Calu3 (cell line): ENCODE measurements around the gene DPF3. TPM values are rescaled to one million over a fixed set of nuclear protein-coding genes. Genes with fewer than 3 reads are reported as not detected.

ENCODE experiments used
- BruUV-seq: library from RNA; stranded (reverse); fragments of 400-500 nt; replicated peaks from 2 replicates; lab custom pipeline; 2021; lab: Mats Ljungman, UMichigan
- CTCF ChIA-PET: fragments of 300-600 bp; sonication (Branson Sonifier 250); formaldehyde crosslinking; loops from one replicate; lab custom pipeline; 2022; ENCODE audit warnings: antibody characterized with exemption; lab: Charles Lee
- DNase-seq: peaks from one replicate; pipeline ENCODE4 v3.0.0; 2022
- H3K27ac Mint-ChIP-seq: one replicate; pipeline ENCODE4 v1.8.0; 2022; ENCODE audit warnings: mixed read lengths; ENCODE audit not compliant: unreplicated experiment
- H3K27me3 Mint-ChIP-seq: one replicate; pipeline ENCODE4 v1.8.0; 2022; ENCODE audit warnings: mixed read lengths; ENCODE audit not compliant: unreplicated experiment
- H3K36me3 Mint-ChIP-seq: one replicate; pipeline ENCODE4 v1.8.0; 2022; ENCODE audit warnings: mild to moderate bottlenecking, moderate library complexity, mixed read lengths; ENCODE audit not compliant: insufficient read depth, unreplicated experiment
- H3K4me1 Mint-ChIP-seq: one replicate; pipeline ENCODE4 v1.8.0; 2022; ENCODE audit warnings: mild to moderate bottlenecking, low read depth, mixed read lengths; ENCODE audit not compliant: unreplicated experiment
- H3K4me3 Mint-ChIP-seq: one replicate; pipeline ENCODE4 v1.8.0; 2022; ENCODE audit warnings: mild to moderate bottlenecking, low read depth, moderate library complexity, mixed read lengths; ENCODE audit not compliant: unreplicated experiment
- H3K9me3 Mint-ChIP-seq: one replicate; pipeline ENCODE4 v1.8.0; 2022; ENCODE audit warnings: low read depth, mixed read lengths; ENCODE audit not compliant: unreplicated experiment
- CTCF ChIP-seq: fragments of 200-600 bp; IDR thresholded peaks from one replicate; pipeline ENCODE4 v1.8.0; 2022; ENCODE audit warnings: antibody characterized with exemption; ENCODE audit not compliant: unreplicated experiment
- intact Hi-C: fragments of 100-400 bp; cut with micrococcal nuclease; formaldehyde crosslinking; loops from one replicate; pipeline ENCODE4 v1.10.0; 2022; ENCODE audit not compliant: unreplicated experiment
- total RNA-seq: library from RNA; stranded (reverse); gene quantifications from 2 replicates; pipeline ENCODE4 v1.2.3, GENCODE V29; 2022

Gene DPF3
- total RNA-seq, 1 experiment from 2014 or later, result 9.6 TPM

GRCh38 chr14:72677664-72678063 is 216.2 kb downstream of the DPF3 start:
- intact Hi-C loops, result no loop called here
- H3K4me1 Mint-ChIP-seq, result no peaks in the 10 kb centered on the region
- no peak overlapping the region for H3K27ac Mint-ChIP-seq
- no peaks in the 10 kb centered on the region for H3K27me3 Mint-ChIP-seq
- BruUV-seq, result no TSS peak
- CTCF ChIA-PET, result no interaction called here
- no peak overlapping the region for H3K4me3 Mint-ChIP-seq
- TF ChIP-seq CTCF, result no peak
- no peaks in the 10 kb centered on the region for H3K9me3 Mint-ChIP-seq
- peaks cover 2% of the 10 kb centered on the region for H3K36me3 Mint-ChIP-seq
- no peak for DNase-seq

GRCh38 chr14:72675126-72675525 is 218.8 kb downstream of the DPF3 start:
- H3K4me1 Mint-ChIP-seq, result no peaks in the 10 kb centered on the region
- DNase-seq, result no peak
- TF ChIP-seq CTCF, result no peak
- H3K9me3 Mint-ChIP-seq, result no peaks in the 10 kb centered on the region
- H3K4me3 Mint-ChIP-seq, result no peak overlapping the region
- no peaks in the 10 kb centered on the region for H3K36me3 Mint-ChIP-seq
- BruUV-seq, result no TSS peak
- no peaks in the 10 kb centered on the region for H3K27me3 Mint-ChIP-seq
- intact Hi-C loops, result no loop called here
- H3K27ac Mint-ChIP-seq, result no peak overlapping the region
- CTCF ChIA-PET, result no interaction called here

- no peaks in the 10 kb centered on the region for H3K27me3 Mint-ChIP-seq
- no peaks in the 10 kb centered on the region for H3K4me1 Mint-ChIP-seq
- H3K36me3 Mint-ChIP-seq, result no peaks in the 10 kb centered on the region
- DNase-seq, result no peak
- no peaks in the 10 kb centered on the region for H3K9me3 Mint-ChIP-seq
- no peak for TF ChIP-seq CTCF
- H3K27ac Mint-ChIP-seq, result no peak overlapping the region
- BruUV-seq, result no TSS peak
- CTCF ChIA-PET, result no interaction called here
- intact Hi-C loops, result no loop called here
- no peak overlapping the region for H3K4me3 Mint-ChIP-seq
Observed at GRCh38 chr14:72673179-72673578, 220.7 kb downstream of the DPF3 start.

- no TSS peak for BruUV-seq
- TF ChIP-seq CTCF, result no peak
- no peaks in the 10 kb centered on the region for H3K9me3 Mint-ChIP-seq
- H3K36me3 Mint-ChIP-seq, result no peaks in the 10 kb centered on the region
- peak overlapping the region; percentile 56 for H3K27ac Mint-ChIP-seq
- CTCF ChIA-PET, result interaction anchor here (0.7 kb wide), 1 partner anchor 81 kb away, joined by 3 read pairs; no protein-coding TSS in a partner anchor
- H3K4me3 Mint-ChIP-seq, result no peak overlapping the region
- DNase-seq, result no peak
- intact Hi-C loops, result loop anchor here (10.0 kb wide), 2 partner anchors 118 to 142 kb away; no protein-coding TSS in a partner anchor
- no peaks in the 10 kb centered on the region for H3K27me3 Mint-ChIP-seq
- peaks cover 33% of the 10 kb centered on the region for H3K4me1 Mint-ChIP-seq
Observed at GRCh38 chr14:72666610-72667009, 227.3 kb downstream of the DPF3 start.
